Activated T-cell treated with anti-CD3 and anti-CD28 coated beads, Interleukin-2, amount 50 U/mL, for 4 hours (primary cell): ENCODE results near the gene SNAP47. TPM values are rescaled to one million over a fixed set of nuclear protein-coding genes. Genes with fewer than 3 reads are reported as not detected.

Experiments
- ATAC-seq, 2 donors: fragments of 200-7000 bp; cut with Tn5 transposase; one replicate each; pipeline ENCODE4 v1.10.0; 2021
- DNase-seq: peaks from one replicate; pipeline ENCODE4 v3.0.0-alpha.2; 2020
- H3K27me3 Mint-ChIP-seq: one replicate; pipeline ENCODE4 v1.8.0; 2021; ENCODE audit warnings: low read depth, mixed read lengths
- H3K36me3 Mint-ChIP-seq: one replicate; pipeline ENCODE4 v1.8.0; 2022; ENCODE audit warnings: mixed read lengths; ENCODE audit not compliant: insufficient read depth
- H3K4me1 Mint-ChIP-seq: one replicate; pipeline ENCODE4 v1.8.0; 2021; ENCODE audit warnings: low read depth, mixed read lengths
- H3K4me3 Mint-ChIP-seq: one replicate; pipeline ENCODE4 v1.8.0; 2021; ENCODE audit warnings: mild to moderate bottlenecking, moderate library complexity, mixed read lengths
- H3K9me3 Mint-ChIP-seq: one replicate; pipeline ENCODE4 v1.8.0; 2021; ENCODE audit warnings: mixed read lengths
- total RNA-seq, 3 donors: library from RNA; stranded (reverse); gene quantifications; one replicate each; pipeline ENCODE4 v1.2.1, GENCODE V29; 2021

SNAP47 gene
- total RNA-seq, 3 donors from 2014 or later = 28.9 to 30.0 (median 29.6) TPM

DNA sequence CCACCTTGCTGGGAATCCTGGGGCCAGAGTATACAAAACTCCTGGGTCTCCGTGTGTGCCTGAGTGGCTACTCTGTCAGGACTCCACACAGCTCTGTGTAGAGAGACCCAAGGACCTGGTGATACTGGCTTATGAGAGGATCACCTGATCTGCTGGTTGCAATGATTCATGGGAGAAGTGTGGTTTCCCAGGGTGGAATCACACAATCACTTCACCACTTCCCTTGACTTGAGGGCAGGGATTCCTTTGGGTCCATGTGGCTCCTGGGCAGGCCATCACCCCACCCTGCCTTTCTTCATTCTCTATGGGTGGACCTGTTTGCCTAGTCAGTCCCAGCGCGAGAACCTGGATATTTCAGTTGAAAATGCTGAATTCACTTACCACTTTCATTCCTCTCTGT lies 93.6 kb downstream of the SNAP47 start:
- peaks cover 2% of the 10 kb centered on the region for H3K36me3 Mint-ChIP-seq
- DNase-seq = no peak
- peaks cover 7% of the 10 kb centered on the region for H3K27me3 Mint-ChIP-seq
- H3K4me1 Mint-ChIP-seq = peaks cover 17% of the 10 kb centered on the region
- no peak for ATAC-seq
- H3K9me3 Mint-ChIP-seq = peaks cover 9% of the 10 kb centered on the region
- no peak overlapping the region for H3K4me3 Mint-ChIP-seq

Other genes starting within 250 kb of the SNAP47 start
- gene ZNF678, start 171.9 kb upstream of the SNAP47 start, total RNA-seq = 1 to 10 TPM; 8.0 to 9.6 (median 9.1) TPM
- gene JMJD4, start 133 bp upstream of the SNAP47 start, total RNA-seq = 10 to 100 TPM; 42.2 to 49.0 (median 45.4) TPM
- gene PRSS38, start 80.2 kb downstream of the SNAP47 start, total RNA-seq = not detected
- gene WNT9A, start 212.5 kb downstream of the SNAP47 start, total RNA-seq = under 1 TPM; 0.05 to 0.08 (median 0.05) TPM